HepG2 (cell line): Measurements from ENCODE around the gene R3HDM1. TPM values are rescaled to one million over a fixed set of nuclear protein-coding genes. Genes with fewer than 3 reads are reported as not detected.
A peak's percentile ranks its signal among the peaks of the same experiment; 100 is the strongest.

Source experiments
- ATAC-seq: fragments of 200-7000 bp; cut with Tn5 transposase; 3 replicates; pipeline ENCODE4 v1.9.1; 2020; ENCODE audit warnings: mild to moderate bottlenecking, moderate library complexity
- BruUV-seq: library from RNA; stranded (reverse); fragments of 400-500 nt; replicated peaks from 2 replicates; lab custom pipeline; 2021; lab: Mats Ljungman, UMichigan
- CTCF ChIA-PET: fragments of 300-600 bp; formaldehyde crosslinking; extraction: SDS; loops from one replicate; lab custom pipeline; 2021; ENCODE audit warnings: low total read pairs, inconsistent platforms, low intra/inter-chr PET ratio; lab: Yijun Ruan, JAX
- POLR2A ChIA-PET: fragments of 350-600 bp; sonication (Branson Sonifier 250); formaldehyde crosslinking; loops from one replicate; lab custom pipeline; 2020; ENCODE audit warnings: antibody characterized with exemption, inconsistent platforms; lab: Yijun Ruan, JAX
- DNase-seq: peaks from one replicate; pipeline ENCODE4 v3.0.0-alpha.2; 2015; ENCODE audit warnings: low spot score
- FAIRE-seq: peaks from 3 replicates; lab custom pipeline; 2011; peaks lifted over from hg19 to GRCh38; lab: Jason Lieb, UNC
- H2AFZ ChIP-seq: one replicate; pipeline ENCODE4 v1.6.1; 2011; ENCODE audit warnings: low read length, inconsistent platforms
- H3K27ac ChIP-seq: fragments of 300-600 bp; 3 replicates; pipeline ENCODE4 v1.8.0; 2011; ENCODE audit warnings: mixed run types, mild to moderate bottlenecking, mixed read lengths, low read length, inconsistent platforms; ENCODE audit not compliant: insufficient read depth; ENCODE audit errors: extremely low read length
- H3K27me3 ChIP-seq, 2 experiments: fragments of 200-600 bp in 1 of 2; 2 replicates in 1 of 2; 3 replicates in 1 of 2; pipeline versions ENCODE4 v1.6.0 to v1.8.0; 2011; ENCODE audit warnings: low read length in 2 of 2, mild to moderate bottlenecking in 2 of 2, moderate library complexity in 2 of 2, inconsistent platforms in 1 of 2; ENCODE audit not compliant: insufficient read depth in 2 of 2, control insufficient read depth in 1 of 2
- H3K36me3 ChIP-seq, 2 experiments: fragments of 200-600 bp in 1 of 2; replicated peaks in 1 of 2; 2 replicates in 1 of 2; 3 replicates in 1 of 2; pipeline versions ENCODE4 v1.5.1 to v1.8.0; 2011; ENCODE audit warnings: low read length in 2 of 2, inconsistent platforms in 1 of 2; ENCODE audit not compliant: insufficient read depth in 2 of 2, control insufficient read depth in 1 of 2
- H3K4me1 ChIP-seq: 2 replicates; pipeline ENCODE4 v1.5.1; 2012; ENCODE audit warnings: low read length, inconsistent platforms; ENCODE audit not compliant: insufficient read depth
- H3K4me2 ChIP-seq: 2 replicates; pipeline ENCODE4 v1.6.0; 2011; ENCODE audit warnings: low read depth, low read length, inconsistent platforms
- H3K4me3 ChIP-seq, 3 experiments: fragments of 200-600 bp in 1 of 3; sonication (generic), shearing (Covaris generic) in 1 of 3; replicated peaks in 1 of 3; 2 replicates each; pipeline ENCODE4 v1.5.1; 2011 to 2016; ENCODE audit warnings: low read length in 3 of 3, inconsistent platforms in 2 of 3, low read depth in 2 of 3, mild to moderate bottlenecking in 2 of 3, control low read depth in 1 of 3, mixed read lengths in 1 of 3; ENCODE audit not compliant: insufficient read depth in 1 of 3
- H3K79me2 ChIP-seq: one replicate; pipeline ENCODE4 v1.6.1; 2011; ENCODE audit warnings: low read length, inconsistent platforms; ENCODE audit not compliant: insufficient read depth
- H3K9ac ChIP-seq: 2 replicates; pipeline ENCODE4 v1.6.0; 2011; ENCODE audit warnings: mild to moderate bottlenecking, low read depth, low read length, inconsistent platforms; ENCODE audit not compliant: insufficient read depth
- H3K9me3 ChIP-seq: 2 replicates; pipeline ENCODE4 v1.5.1; 2012; ENCODE audit warnings: mild to moderate bottlenecking, low read length
- H4K20me1 ChIP-seq: 2 replicates; pipeline ENCODE4 v1.6.0; 2011; ENCODE audit warnings: inconsistent platforms, mild to moderate bottlenecking, low read length, moderate library complexity; ENCODE audit not compliant: insufficient read depth
- CEBPB ChIP-seq: IDR thresholded peaks from 2 replicates; pipeline ENCODE4 v1.6.1; 2011; ENCODE audit warnings: low read depth, low read length, improper control_type of control experiment, borderline replicate concordance
- DMAP1 ChIP-seq: IDR thresholded peaks from 2 replicates; pipeline ENCODE4 v1.6.1; 2016
- NFE2 ChIP-seq: sonication (generic); formaldehyde crosslinking; IDR thresholded peaks from 2 replicates; pipeline ENCODE4 v1.4.0; 2020; ENCODE audit warnings: missing genetic modification reagents
- NFIC ChIP-seq: IDR thresholded peaks from 2 replicates; pipeline ENCODE4 v1.6.1; 2012; ENCODE audit warnings: mild to moderate bottlenecking, low read length, inconsistent platforms
- SKI ChIP-seq: fragments of 450-650 bp; IDR thresholded peaks from one replicate; pipeline ENCODE4 v1.6.1; 2018; ENCODE audit warnings: mild to moderate bottlenecking; ENCODE audit not compliant: partially characterized antibody
- ZNF180 ChIP-seq: sonication (generic); formaldehyde crosslinking; IDR thresholded peaks from 2 replicates; pipeline ENCODE4 v1.4.0; 2020; ENCODE audit warnings: low read depth, missing genetic modification reagents, borderline replicate concordance
- ZNF350 ChIP-seq: sonication (generic); formaldehyde crosslinking; IDR thresholded peaks from 2 replicates; pipeline ENCODE4 v1.4.0; 2020; ENCODE audit warnings: mild to moderate bottlenecking, low read depth, missing genetic modification reagents, borderline replicate concordance
- ZNF530 ChIP-seq: sonication (generic); formaldehyde crosslinking; IDR thresholded peaks from 2 replicates; pipeline ENCODE4 v1.5.0; 2020; ENCODE audit warnings: low read depth, mild to moderate bottlenecking, missing genetic modification reagents
- ZNF709 ChIP-seq: sonication (generic); formaldehyde crosslinking; IDR thresholded peaks from 2 replicates; pipeline ENCODE4 v1.5.0; 2020; ENCODE audit warnings: mild to moderate bottlenecking, missing genetic modification reagents
- WGBS: methylation state at CpG from one replicate; pipeline ENCODE4 v1.1.6; 2017; ENCODE audit warnings: low lambda C conversion rate; 5-methylcytosine and 5-hydroxymethylcytosine counted together
- in situ Hi-C: cut with HindIII; loops from 2 replicates; pipeline ENCODE4 v1.10.0; 2017; ENCODE audit warnings: low pct_unique_long_range_greater_than_20kb; ENCODE audit not compliant: extremely low pct_ligation_motif_present
- intact Hi-C: fragments of 100-400 bp; cut with micrococcal nuclease; formaldehyde crosslinking; loops from one replicate; pipeline ENCODE4 v1.10.0; 2022; ENCODE audit not compliant: unreplicated experiment
- polyA plus RNA-seq, 8 experiments: library from polyadenylated mRNA; depleted of rRNA in 3 of 8; stranded (reverse) in 7 of 8; unstranded in 1 of 8; fragments of >200 nt; fragmentation: Illumina TruSeq in 4 of 8; extraction: Trizol in 4 of 8; gene quantifications; 2 replicates each; pipeline versions ENCODE4 v1.2.1 to v1.2.3, GENCODE V29; 2011 to 2016; ENCODE audit warnings: low read depth in 4 of 8, missing spikeins in 1 of 8, mixed read lengths in 1 of 8; ENCODE audit not compliant: insufficient read depth in 1 of 8
- total RNA-seq, 5 experiments: library from RNA; depleted of rRNA; stranded (reverse); fragments of >200 nt; fragmentation: Illumina TruSeq; extraction: Trizol; gene quantifications; 2 replicates each; pipeline ENCODE4 v1.2.3, GENCODE V29; 2016; ENCODE audit warnings: low read depth in 1 of 5
- TF ChIP-seq, protein P1 (sequence below): sonication (generic); formaldehyde crosslinking; IDR thresholded peaks from 2 replicates; pipeline ENCODE4 v1.5.0; 2020; ENCODE audit warnings: missing genetic modification reagents
- TF ChIP-seq, protein P2 (sequence below): sonication (generic); formaldehyde crosslinking; IDR thresholded peaks from 2 replicates; pipeline ENCODE4 v1.4.0; 2020; ENCODE audit warnings: missing genetic modification reagents

Gene R3HDM1
- total and polyA plus RNA-seq, 2 of the 13 experiments (the other 11 are each of a cell fraction or from before 2014, with no cell fraction given): 15.7 to 54.3 TPM

DNA sequence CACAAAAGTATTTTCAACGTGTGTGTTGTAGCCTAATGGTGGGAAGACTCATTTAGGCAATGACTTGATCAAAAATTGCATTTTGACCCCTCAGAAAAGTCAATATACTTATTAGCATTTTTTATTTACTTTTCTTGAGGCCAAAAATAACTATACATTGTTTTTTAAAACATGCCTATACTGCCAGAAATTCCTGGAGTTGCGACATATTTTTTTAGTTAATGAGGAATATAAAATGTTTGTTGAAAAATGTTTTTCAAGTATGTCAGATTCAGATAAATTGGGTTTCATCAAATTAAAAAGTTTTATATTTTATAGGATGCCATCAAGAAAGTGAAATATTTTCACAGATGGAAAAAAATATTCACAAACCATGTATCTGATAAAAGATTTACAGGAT, 39.6 kb downstream of the R3HDM1 start:
- Histone ChIP-seq H3K27me3 (no peaks in the 10 kb centered on the region), H3K9ac (no peak overlapping the region), H3K27ac (no peak overlapping the region), H3K9me3 (no peaks in the 10 kb centered on the region), H4K20me1 (no peaks in the 10 kb centered on the region), H3K4me2 (no peak overlapping the region), H3K4me3 (no peak overlapping the region), H3K4me1 (peaks cover 14% of the 10 kb centered on the region), H2AFZ (no peak overlapping the region), H3K36me3 (peaks cover 2% of the 10 kb centered on the region in 2 experiments; a peak in 2 of 5 replicates), H3K79me2 (peaks cover 5% of the 10 kb centered on the region)
- intact Hi-C loops (no loop called here), in situ Hi-C loops (no loop called here)
- 75% methylated on average over 2 of the region's 2 CpGs for WGBS
- no TSS peak for BruUV-seq
- no peak for FAIRE-seq
- TF ChIP-seq ZNF709 (CRISPR knock-in tag): no peak
- no peak for TF ChIP-seq ZNF350
- TF ChIP-seq SKI: no peak
- no peak for TF ChIP-seq ZNF530
- no peak for TF ChIP-seq NFE2
- peak; percentile 78 for TF ChIP-seq CEBPB
- TF ChIP-seq, protein P1, sequence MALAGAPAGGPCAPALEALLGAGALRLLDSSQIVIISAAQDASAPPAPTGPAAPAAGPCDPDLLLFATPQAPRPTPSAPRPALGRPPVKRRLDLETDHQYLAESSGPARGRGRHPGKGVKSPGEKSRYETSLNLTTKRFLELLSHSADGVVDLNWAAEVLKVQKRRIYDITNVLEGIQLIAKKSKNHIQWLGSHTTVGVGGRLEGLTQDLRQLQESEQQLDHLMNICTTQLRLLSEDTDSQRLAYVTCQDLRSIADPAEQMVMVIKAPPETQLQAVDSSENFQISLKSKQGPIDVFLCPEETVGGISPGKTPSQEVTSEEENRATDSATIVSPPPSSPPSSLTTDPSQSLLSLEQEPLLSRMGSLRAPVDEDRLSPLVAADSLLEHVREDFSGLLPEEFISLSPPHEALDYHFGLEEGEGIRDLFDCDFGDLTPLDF (CRISPR knock-in tag): no peak
- TF ChIP-seq NFIC: peak; percentile 32; the same call in 1 of the 2 replicates
- TF ChIP-seq DMAP1: no peak
- ChIA-PET CTCF (no interaction called here), POLR2A (no interaction called here)
- no peak for ATAC-seq
- no peak for DNase-seq

DNA sequence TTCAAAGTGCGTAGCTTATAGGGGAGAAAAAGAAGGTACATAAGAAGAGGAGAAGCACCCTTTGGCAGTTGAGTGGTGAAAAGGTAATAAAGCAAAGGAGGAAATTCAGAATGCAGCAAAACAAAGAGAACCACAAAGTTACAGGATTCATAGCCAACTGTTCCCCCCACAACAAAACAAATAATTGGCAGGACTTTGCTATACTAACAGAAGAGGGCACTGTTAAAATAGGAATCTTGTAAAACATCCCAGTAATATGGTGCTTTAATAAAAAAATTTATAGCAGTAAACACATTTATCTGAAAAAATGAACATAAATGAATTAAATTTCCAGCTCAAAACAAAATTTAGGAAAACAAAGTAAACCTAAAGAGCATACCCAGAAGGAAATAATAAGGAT, 42.3 kb downstream of the R3HDM1 start:
- H2AFZ ChIP-seq: no peak overlapping the region
- intact Hi-C loops: no loop called here
- H3K4me2 ChIP-seq: no peak overlapping the region
- WGBS: 100% methylated on average over 1 of the region's 1 CpG
- H3K27ac ChIP-seq: no peak overlapping the region
- no peaks in the 10 kb centered on the region for H4K20me1 ChIP-seq
- H3K36me3 ChIP-seq: peaks cover 2% of the 10 kb centered on the region in 2 experiments; a peak in 2 of 5 replicates
- H3K4me3 ChIP-seq: no peak overlapping the region
- no peak for FAIRE-seq
- no peak for ATAC-seq
- H3K9ac ChIP-seq: no peak overlapping the region
- no peak for DNase-seq
- peaks cover 4% of the 10 kb centered on the region for H3K79me2 ChIP-seq
- H3K27me3 ChIP-seq: no peaks in the 10 kb centered on the region
- no peak for TF ChIP-seq ZNF180 (CRISPR knock-in tag)
- TF ChIP-seq, protein P2, sequence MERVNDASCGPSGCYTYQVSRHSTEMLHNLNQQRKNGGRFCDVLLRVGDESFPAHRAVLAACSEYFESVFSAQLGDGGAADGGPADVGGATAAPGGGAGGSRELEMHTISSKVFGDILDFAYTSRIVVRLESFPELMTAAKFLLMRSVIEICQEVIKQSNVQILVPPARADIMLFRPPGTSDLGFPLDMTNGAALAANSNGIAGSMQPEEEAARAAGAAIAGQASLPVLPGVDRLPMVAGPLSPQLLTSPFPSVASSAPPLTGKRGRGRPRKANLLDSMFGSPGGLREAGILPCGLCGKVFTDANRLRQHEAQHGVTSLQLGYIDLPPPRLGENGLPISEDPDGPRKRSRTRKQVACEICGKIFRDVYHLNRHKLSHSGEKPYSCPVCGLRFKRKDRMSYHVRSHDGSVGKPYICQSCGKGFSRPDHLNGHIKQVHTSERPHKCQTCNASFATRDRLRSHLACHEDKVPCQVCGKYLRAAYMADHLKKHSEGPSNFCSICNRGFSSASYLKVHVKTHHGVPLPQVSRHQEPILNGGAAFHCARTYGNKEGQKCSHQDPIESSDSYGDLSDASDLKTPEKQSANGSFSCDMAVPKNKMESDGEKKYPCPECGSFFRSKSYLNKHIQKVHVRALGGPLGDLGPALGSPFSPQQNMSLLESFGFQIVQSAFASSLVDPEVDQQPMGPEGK (CRISPR knock-in tag): peak; percentile 56; the same call in 1 of the 2 replicates
- TF ChIP-seq, all 625 proteins: peak for 1
- BruUV-seq: no TSS peak
- H3K4me1 ChIP-seq: peaks cover 14% of the 10 kb centered on the region
- in situ Hi-C loops: no loop called here
- no peaks in the 10 kb centered on the region for H3K9me3 ChIP-seq
- ChIA-PET CTCF (no interaction called here), POLR2A (interaction anchor here (1.4 kb wide), 1 partner anchor 43 kb away, joined by 5 read pairs; the partner anchor contains the start of genes R3HDM1 and ZRANB3)
